Activated CD8-positive, alpha-beta memory T cell treated with anti-CD3 and anti-CD28 coated beads for 36 hours (primary cell): ENCODE measurements around the gene GPR35. TPM values are rescaled to one million over a fixed set of nuclear protein-coding genes. Genes with fewer than 3 reads are reported as not detected.

ENCODE experiments used
- CTCF ChIA-PET: fragments of 350-600 bp; sonication (Branson Sonifier 250); formaldehyde crosslinking; loops from one replicate; lab custom pipeline; 2021; ENCODE audit warnings: antibody characterized with exemption; lab: Charles Lee
- POLR2A ChIA-PET: fragments of 350-600 bp; sonication (Branson Sonifier 250); formaldehyde crosslinking; loops from one replicate; lab custom pipeline; 2021; ENCODE audit warnings: antibody characterized with exemption; lab: Charles Lee
- total RNA-seq, 2 experiments: library from RNA; stranded (reverse); gene quantifications; one replicate each; pipeline ENCODE4 v1.2.3, GENCODE V29; 2021

The GPR35 gene
- total RNA-seq, 2 experiments from 2014 or later, result 12.6 to 13.3 TPM

- ChIA-PET CTCF (no interaction called here), POLR2A (no interaction called here)
These were observed 28.2 kb upstream of the GPR35 start for GRCh38 chr2:240597054-240597418.

- ChIA-PET POLR2A (no interaction called here), CTCF (no interaction called here)
These were observed 27.7 kb upstream of the GPR35 start for GRCh38 chr2:240597419-240598181.

- CTCF ChIA-PET, result no interaction called here
- POLR2A ChIA-PET, result no interaction called here
These were observed 26.9 kb upstream of the GPR35 start for GRCh38 chr2:240598311-240598911.

GRCh38 chr2:240599141-240599583 lies 26.1 kb upstream of the GPR35 start:
- CTCF ChIA-PET, result no interaction called here
- POLR2A ChIA-PET, result no interaction called here

- CTCF ChIA-PET, result no interaction called here
- POLR2A ChIA-PET, result no interaction called here
These were observed 24.8 kb upstream of the GPR35 start for GRCh38 chr2:240600451-240600961.

- ChIA-PET CTCF (no interaction called here), POLR2A (no interaction called here)
These were observed 24.0 kb upstream of the GPR35 start for GRCh38 chr2:240601061-240601830.

GRCh38 chr2:240601831-240602160 lies 23.5 kb upstream of the GPR35 start:
- ChIA-PET CTCF (no interaction called here), POLR2A (no interaction called here)

- CTCF ChIA-PET, result no interaction called here
- POLR2A ChIA-PET, result no interaction called here
These were observed 22.8 kb upstream of the GPR35 start for GRCh38 chr2:240602266-240603050.

- ChIA-PET POLR2A (no interaction called here), CTCF (no interaction called here)
These were observed 22.0 kb upstream of the GPR35 start for GRCh38 chr2:240603081-240603835.

GRCh38 chr2:240603846-240604245 lies 21.4 kb upstream of the GPR35 start:
- ChIA-PET CTCF (interaction anchor here (1.3 kb wide), 1 partner anchor 32 kb away, joined by 3 read pairs; no protein-coding TSS in a partner anchor), POLR2A (no interaction called here)

- ChIA-PET POLR2A (no interaction called here), CTCF (interaction anchor here (1.3 kb wide), 1 partner anchor 32 kb away, joined by 3 read pairs; no protein-coding TSS in a partner anchor)
These were observed 20.9 kb upstream of the GPR35 start for GRCh38 chr2:240604291-240604938.

GRCh38 chr2:240604939-240605716 lies 20.2 kb upstream of the GPR35 start:
- ChIA-PET POLR2A (no interaction called here), CTCF (interaction anchor here (1.3 kb wide), 1 partner anchor 33 kb away, joined by 3 read pairs; no protein-coding TSS in a partner anchor)

GRCh38 chr2:240605867-240606743 lies 19.2 kb upstream of the GPR35 start:
- ChIA-PET POLR2A (no interaction called here), CTCF (no interaction called here)

GRCh38 chr2:240611601-240612210 lies 13.6 kb upstream of the GPR35 start:
- POLR2A ChIA-PET, result interaction anchor here (1.6 kb wide), 1 partner anchor 10 kb away, joined by 7 read pairs; no protein-coding TSS in a partner anchor
- CTCF ChIA-PET, result interaction anchor here (1.4 kb wide), 1 partner anchor 10 kb away, joined by 6 read pairs; no protein-coding TSS in a partner anchor

GRCh38 chr2:240613781-240614180 lies 11.5 kb upstream of the GPR35 start:
- ChIA-PET POLR2A (no interaction called here), CTCF (no interaction called here)

GRCh38 chr2:240614391-240614790 lies 10.9 kb upstream of the GPR35 start:
- ChIA-PET POLR2A (no interaction called here), CTCF (no interaction called here)
